ENCODE results near the gene TNNC1.

GRCh38 chr3:52472239-52473000 is 18.6 kb upstream of the TNNC1 start:
- TF ChIP-seq MED1 (CRISPR knock-in tag; IDR thresholded peaks at IDR 0.05) (no peak), CEBPZ (IDR thresholded peaks at IDR 0.05; ENCODE audit: low read length) (no peak), ISL2 (CRISPR knock-in tag; IDR thresholded peaks at IDR 0.05) (no peak), ZBED4 (CRISPR knock-in tag; IDR thresholded peaks at IDR 0.05; ENCODE audit: borderline replicate concordance) (no peak), PRDM10 (CRISPR knock-in tag; IDR thresholded peaks at IDR 0.05; ENCODE audit: low read depth) (no peak), SRF (IDR thresholded peaks at IDR 0.05; ENCODE audit: low read depth, low read length) (no peak), SKI (IDR thresholded peaks at IDR 0.05; ENCODE audit: partially characterized antibody) (no peak), PHF8 (CRISPR knock-in tag; IDR thresholded peaks at IDR 0.05) (no peak), ZBTB8A (CRISPR knock-in tag; IDR thresholded peaks at IDR 0.05; ENCODE audit: borderline replicate concordance, low read depth) (no peak), RBM22 (optimal IDR thresholded peaks at IDR 0.05; ENCODE audit: low read length) (no peak), SP1 (IDR thresholded peaks at IDR 0.05) (no peak), SP1 (CRISPR knock-in tag; IDR thresholded peaks at IDR 0.05) (no peak), ELK4 (CRISPR knock-in tag; IDR thresholded peaks at IDR 0.05; ENCODE audit: borderline replicate concordance) (no peak)

All from HepG2 (cell line).